T-helper 1 cell treated with Interleukin-12 subunit alpha and Interleukin-12 subunit beta and Interleukin-4 antibody, amounts not matched to agents 30 ng/mL and 1 ng/mL, for 36 hours (primary cell): ENCODE results near the gene EXOC7. TPM values are rescaled to one million over a fixed set of nuclear protein-coding genes. Genes with fewer than 3 reads are reported as not detected.
"Not testable (repeated sequence)": the region's sequence is repeated elsewhere in the genome, so short reads cannot be mapped to it uniquely, and the experiment has no call there.

Experiments
- intact Hi-C: fragments of 100-400 bp; cut with micrococcal nuclease; formaldehyde crosslinking; loops from one replicate; pipeline ENCODE4 v1.15.1; 2024
- total RNA-seq: library from RNA; stranded (reverse); gene quantifications from 2 replicates; pipeline ENCODE4 v1.2.3, GENCODE V29; 2022

EXOC7 gene
- total RNA-seq, 1 donor from 2014 or later: 153 TPM

- intact Hi-C loops: no loop called here
Measured at GRCh38 chr17:76049836-76050537, 53.6 kb downstream of the EXOC7 start.

- intact Hi-C loops: no loop called here
Measured at GRCh38 chr17:76049239-76049638, 54.3 kb downstream of the EXOC7 start.

- intact Hi-C loops: no loop called here
Measured at GRCh38 chr17:76048711-76049110, 54.9 kb downstream of the EXOC7 start.

GRCh38 chr17:76048025-76048605 is 55.5 kb downstream of the EXOC7 start:
- intact Hi-C loops: no loop called here

- intact Hi-C loops: no loop called here
Measured at GRCh38 chr17:76046064-76046463, 57.5 kb downstream of the EXOC7 start.

- intact Hi-C loops: not testable (repeated sequence)
Measured at GRCh38 chr17:76044475-76045007, 59.0 kb downstream of the EXOC7 start.

- intact Hi-C loops: not testable (repeated sequence)
Measured at GRCh38 chr17:76042868-76043267, 60.7 kb downstream of the EXOC7 start.

- intact Hi-C loops: no loop called here
Measured at GRCh38 chr17:76040376-76040775, 63.2 kb downstream of the EXOC7 start.

GRCh38 chr17:76039121-76039520 is 64.5 kb downstream of the EXOC7 start:
- intact Hi-C loops: no loop called here

- intact Hi-C loops: no loop called here
Measured at GRCh38 chr17:76038050-76038449, 65.5 kb downstream of the EXOC7 start.

- intact Hi-C loops: no loop called here
Measured at GRCh38 chr17:76036497-76037261, 66.9 kb downstream of the EXOC7 start.

- intact Hi-C loops: no loop called here
Measured at GRCh38 chr17:76034428-76035350, 68.9 kb downstream of the EXOC7 start.

- intact Hi-C loops: no loop called here
Measured at GRCh38 chr17:76033139-76033538, 70.4 kb downstream of the EXOC7 start.

GRCh38 chr17:76032780-76033108 is 70.8 kb downstream of the EXOC7 start:
- intact Hi-C loops: no loop called here

GRCh38 chr17:76032073-76032779 is 71.4 kb downstream of the EXOC7 start:
- intact Hi-C loops: no loop called here

Other genes with a start within 250 kb of the EXOC7 start
- gene WBP2, start 248.5 kb downstream of the EXOC7 start, total RNA-seq: 82.4 and 90.1 TPM in 2 replicates
- gene TRIM47, start 225.2 kb downstream of the EXOC7 start, total RNA-seq: 26.4 and 26.5 TPM in 2 replicates
- gene TRIM65, start 206.8 kb downstream of the EXOC7 start, total RNA-seq: 32.7 and 35.4 TPM in 2 replicates
- 104 and 105 TPM in 2 replicates for gene MRPL38, start 198.9 kb downstream of the EXOC7 start, total RNA-seq
- 21.0 and 22.2 TPM in 2 replicates for gene FBF1, start 162.7 kb downstream of the EXOC7 start, total RNA-seq
- gene ACOX1, start 124.6 kb downstream of the EXOC7 start, total RNA-seq: 35.9 and 38.1 TPM in 2 replicates
- gene TEN1, start 124.5 kb downstream of the EXOC7 start, total RNA-seq: 16.6 and 16.9 TPM in 2 replicates
- 7.6 and 7.9 TPM in 2 replicates for gene CDK3, start 102.9 kb downstream of the EXOC7 start, total RNA-seq
- 0.02 and 0.07 TPM in 2 replicates for gene EVPL, start 76.5 kb downstream of the EXOC7 start, total RNA-seq
- gene SRP68, start 31.3 kb downstream of the EXOC7 start, total RNA-seq: 110 and 111 TPM in 2 replicates
- 0.78 and 0.86 TPM in 2 replicates for gene GALR2, start 29.0 kb downstream of the EXOC7 start, total RNA-seq
- gene ZACN, start 24.6 kb downstream of the EXOC7 start, total RNA-seq: 1.0 TPM in 1 of 2 replicates, not detected in the other
- 0.22 and 0.32 TPM in 2 replicates for gene FOXJ1, start 37.5 kb upstream of the EXOC7 start, total RNA-seq
- 104 and 107 TPM in 2 replicates for gene RNF157, start 136.7 kb upstream of the EXOC7 start, total RNA-seq
- gene UBALD2, start 161.6 kb upstream of the EXOC7 start, total RNA-seq: 287 and 292 TPM in 2 replicates
- 4.2 and 5.1 TPM in 2 replicates for gene QRICH2, start 204.5 kb upstream of the EXOC7 start, total RNA-seq